NB4 (cell line): ENCODE measurements around the gene HS6ST2.

Experiments
- CTCF ChIP-seq: IDR thresholded peaks from one replicate; pipeline ENCODE4 v1.5.1; 2012; ENCODE audit warnings: low read depth, low read length
- MAX ChIP-seq: IDR thresholded peaks from 2 replicates; pipeline ENCODE4 v1.6.1; 2011; ENCODE audit warnings: low read depth, low read length
- MYC ChIP-seq: IDR thresholded peaks from 2 replicates; pipeline ENCODE4 v1.6.1; 2011; ENCODE audit warnings: low read depth, low read length
- POLR2A ChIP-seq: IDR thresholded peaks from 2 replicates; pipeline ENCODE4 v1.6.1; 2011; ENCODE audit warnings: mild to moderate bottlenecking; ENCODE audit not compliant: insufficient read length; ENCODE audit errors: extremely low read depth

DNA sequence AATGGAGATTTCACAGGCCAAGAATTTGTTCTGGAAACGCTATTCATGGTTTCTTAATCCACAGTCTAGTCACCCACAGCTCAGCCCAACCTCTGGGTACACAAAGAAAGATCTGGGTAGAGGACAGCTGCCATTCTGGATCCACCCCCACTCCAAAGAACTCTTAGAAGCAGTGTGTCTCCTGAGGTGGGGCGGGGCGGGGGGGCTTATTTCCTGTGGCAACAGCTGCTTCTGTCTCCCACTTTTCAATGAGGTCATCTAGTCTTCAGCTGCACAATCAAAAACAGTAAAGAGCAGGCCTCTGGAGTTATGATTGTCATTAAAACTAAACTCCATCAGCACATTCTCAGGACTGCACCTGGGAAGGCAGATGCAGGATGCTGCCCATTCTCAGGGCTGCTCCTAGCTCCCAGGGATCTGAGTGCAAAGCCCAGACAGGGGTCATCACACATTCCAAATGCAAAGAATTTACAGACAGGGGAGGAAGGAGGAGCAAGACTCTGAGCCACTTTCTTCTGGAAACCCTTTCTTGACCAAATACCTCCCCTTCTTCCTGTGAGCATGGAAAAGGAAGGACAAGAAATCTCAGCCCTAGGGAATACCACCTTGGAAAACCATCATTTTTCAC lies 207.3 kb downstream of the HS6ST2 start:
- TF ChIP-seq CTCF (no peak), MAX (no peak), POLR2A (no peak), MYC (no peak)
